Brain pericyte (primary cell): ENCODE results near the gene EMILIN2.
"Not testable (repeated sequence)": the region's sequence is repeated elsewhere in the genome, so short reads cannot be mapped to it uniquely, and the experiment has no call there.

Source experiments
- DNase-seq: peaks from one replicate; pipeline ENCODE4 v3.0.0-alpha.2; 2012; ENCODE audit warnings: low read depth, low spot score

The EMILIN2 gene

GRCh38 chr18:2845172-2845571, 1.6 kb upstream of the EMILIN2 start:
- DNase-seq: no peak

GRCh38 chr18:2847317-2848246, 776 bp downstream of the EMILIN2 start:
- DNase-seq: no peak

GRCh38 chr18:2848247-2849246, 1.7 kb downstream of the EMILIN2 start:
- no peak for DNase-seq

GRCh38 chr18:2850816-2851215, 4.0 kb downstream of the EMILIN2 start:
- no peak for DNase-seq

GRCh38 chr18:2851771-2852170, 5.0 kb downstream of the EMILIN2 start:
- DNase-seq: no peak

- not testable (repeated sequence) for DNase-seq
These were observed 5.7 kb downstream of the EMILIN2 start for GRCh38 chr18:2852460-2852859.

GRCh38 chr18:2853173-2853925, 6.5 kb downstream of the EMILIN2 start:
- no peak for DNase-seq

- no peak for DNase-seq
These were observed 7.3 kb downstream of the EMILIN2 start for GRCh38 chr18:2853926-2854664.

GRCh38 chr18:2854875-2855274, 8.1 kb downstream of the EMILIN2 start:
- no peak for DNase-seq

- no peak for DNase-seq
These were observed 8.9 kb downstream of the EMILIN2 start for GRCh38 chr18:2855560-2856350.

GRCh38 chr18:2856547-2857170, 9.9 kb downstream of the EMILIN2 start:
- no peak for DNase-seq

GRCh38 chr18:2857491-2858131, 10.8 kb downstream of the EMILIN2 start:
- DNase-seq: no peak

- not testable (repeated sequence) for DNase-seq
These were observed 13.6 kb downstream of the EMILIN2 start for GRCh38 chr18:2860397-2860796.

- DNase-seq: not testable (repeated sequence)
These were observed 17.2 kb downstream of the EMILIN2 start for GRCh38 chr18:2863997-2864396.

- not testable (repeated sequence) for DNase-seq
These were observed 19.7 kb downstream of the EMILIN2 start for GRCh38 chr18:2866465-2866864.

- DNase-seq: no peak
These were observed 22.4 kb downstream of the EMILIN2 start for GRCh38 chr18:2869207-2869606.

- DNase-seq: no peak
These were observed 24.4 kb downstream of the EMILIN2 start for GRCh38 chr18:2871111-2871720.

GRCh38 chr18:2872095-2872494, 25.3 kb downstream of the EMILIN2 start:
- DNase-seq: no peak
